Activated effector memory CD4-positive, alpha-beta T cell treated with Interleukin-2 at 50 U/mL for 16 hours (primary cell): Measurements from ENCODE around the gene ZNF442.
A peak's percentile ranks its signal among the peaks of the same experiment; 100 is the strongest.
"Not testable (repeated sequence)": the region's sequence is repeated elsewhere in the genome, so short reads cannot be mapped to it uniquely, and the experiment has no call there.

Experiments used
- DNase-seq: peaks from one replicate; pipeline ENCODE4 v3.0.0-alpha.2; 2020

The ZNF442 gene

GRCh38 chr19:12365236-12366162 is at the start of gene ZNF442:
Gene ZNF442 (minus strand): TSS chr19:12365683. CDS start chr19:12363631, 2,052 bp downstream.
- peak; percentile 64 for DNase-seq

- DNase-seq: no peak
Measured at GRCh38 chr19:12411893-12412292, 46.4 kb upstream of the ZNF442 start.

- peak; percentile 67 for DNase-seq
Measured at GRCh38 chr19:12400633-12401502, 35.4 kb upstream of the ZNF442 start, which contains the start of gene ZNF799. Gene ZNF799 (minus strand): TSS chr19:12401271. CDS start chr19:12401070, 201 bp downstream.

DNA sequence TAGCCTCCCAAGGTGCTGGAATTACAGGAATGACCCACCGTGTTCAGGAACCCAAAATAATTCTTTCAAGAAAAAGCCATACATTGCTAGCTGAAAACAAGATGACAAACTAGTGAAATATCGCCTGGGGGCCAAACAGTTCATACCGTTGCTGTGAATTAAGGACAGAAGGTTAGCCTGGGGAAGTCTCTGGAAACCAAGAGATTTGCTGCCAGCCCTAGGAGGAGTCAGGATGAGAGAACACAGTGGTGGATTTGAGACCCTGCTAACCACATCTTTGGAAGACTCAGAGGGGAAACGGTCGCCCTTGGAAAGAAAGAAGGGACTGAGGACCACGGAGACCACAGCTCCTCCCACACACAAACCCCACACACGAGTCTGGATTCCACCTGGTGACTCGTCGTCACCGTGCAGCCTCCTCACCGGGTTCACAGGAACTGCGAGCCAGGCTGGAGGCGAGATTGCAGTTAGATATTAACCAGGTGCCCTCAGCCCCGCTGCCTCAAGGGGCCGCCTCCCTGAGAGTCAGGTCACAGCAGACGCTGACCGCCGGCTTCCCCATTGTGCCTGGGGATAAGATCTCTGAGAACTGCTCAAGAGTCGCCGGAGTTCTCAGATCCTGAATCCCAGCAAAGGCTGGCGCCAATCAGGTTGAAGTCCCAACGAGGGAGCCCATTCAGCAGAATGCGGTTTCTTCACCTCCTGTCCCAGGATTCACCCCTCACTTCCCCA is 34.6 kb upstream of the ZNF442 start:
- DNase-seq: peak; percentile 0

- DNase-seq: not testable (repeated sequence)
Measured at GRCh38 chr19:12391148-12391547, 25.7 kb upstream of the ZNF442 start.

- DNase-seq: not testable (repeated sequence)
Measured at GRCh38 chr19:12386365-12386764, 20.9 kb upstream of the ZNF442 start.

- DNase-seq: no peak
Measured at GRCh38 chr19:12380444-12380737, 14.9 kb upstream of the ZNF442 start.

DNA sequence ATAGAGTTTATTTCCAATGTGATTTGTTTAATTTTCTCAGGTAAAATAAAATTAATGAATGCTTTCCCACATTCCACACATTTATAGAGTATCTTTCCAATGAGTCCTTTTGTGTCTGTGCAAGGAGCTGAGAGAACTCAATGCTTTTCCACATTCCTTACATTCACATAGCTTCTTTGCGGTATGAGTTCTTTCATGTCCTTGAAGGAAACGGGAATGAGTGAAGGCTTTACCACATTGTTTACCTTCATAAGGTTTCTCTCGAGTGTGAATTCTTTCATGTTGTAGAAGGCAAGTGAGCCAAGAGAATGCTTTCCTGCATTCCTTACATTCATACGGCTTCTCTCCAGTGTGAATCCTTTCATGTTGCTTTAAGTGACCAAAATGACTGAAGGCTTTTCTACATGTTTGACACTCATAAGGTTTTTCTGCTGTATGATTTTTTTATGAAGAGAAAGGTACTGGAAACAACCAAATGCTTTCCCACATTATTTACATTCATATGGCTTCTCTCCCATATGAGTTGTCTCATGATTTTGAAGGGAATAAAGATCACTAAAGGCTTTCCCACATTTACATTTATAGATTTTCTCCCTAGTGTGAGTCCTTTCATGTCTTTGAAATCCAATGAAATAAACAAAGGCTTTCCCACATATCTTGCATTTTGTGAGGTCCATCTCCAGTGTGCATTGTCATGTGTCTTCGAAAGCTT is 14.4 kb upstream of the ZNF442 start:
- no peak for DNase-seq

GRCh38 chr19:12374026-12374425 is 8.5 kb upstream of the ZNF442 start:
- no peak for DNase-seq

DNA sequence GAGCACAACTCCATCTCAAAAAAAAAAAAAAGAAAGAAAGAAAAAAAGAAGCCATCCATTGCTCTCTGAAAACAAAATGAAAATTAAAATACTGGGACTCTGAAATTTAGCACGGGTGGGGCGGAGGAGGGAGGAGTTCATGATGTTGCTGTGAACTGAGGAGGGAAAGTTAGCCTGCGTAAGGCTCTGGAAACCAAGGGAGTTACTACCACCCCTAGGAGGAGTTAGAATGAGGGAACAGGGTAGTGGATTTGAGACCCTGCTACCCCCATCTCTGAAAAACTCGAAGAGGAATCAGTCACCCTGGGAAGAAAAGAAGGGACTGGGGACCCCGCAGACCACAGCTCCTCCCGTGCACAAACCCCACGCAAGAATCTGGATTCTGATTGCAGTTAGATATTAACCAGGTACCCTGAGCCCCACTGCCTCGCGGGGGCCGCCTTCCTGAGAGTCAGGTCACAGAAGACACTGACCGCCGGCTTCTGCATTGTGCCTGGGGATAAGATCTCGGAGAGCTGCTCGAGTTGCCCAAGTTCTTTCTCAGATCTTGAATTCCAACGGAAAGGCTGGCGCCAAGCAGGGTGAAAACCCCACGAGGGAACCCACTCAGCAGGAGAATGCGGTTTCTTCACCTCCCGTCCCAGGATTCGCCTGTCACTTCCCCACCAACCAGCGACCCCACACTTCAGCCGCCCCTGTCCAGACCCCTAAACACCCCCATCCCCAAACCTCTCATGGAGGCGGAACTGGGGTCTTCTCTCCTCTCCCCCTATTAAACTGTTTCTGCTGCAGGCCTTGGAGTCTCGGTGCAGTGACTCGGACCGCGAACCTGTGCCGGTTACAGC is 870 bp downstream of the ZNF442 start:
- no peak for DNase-seq

DNA sequence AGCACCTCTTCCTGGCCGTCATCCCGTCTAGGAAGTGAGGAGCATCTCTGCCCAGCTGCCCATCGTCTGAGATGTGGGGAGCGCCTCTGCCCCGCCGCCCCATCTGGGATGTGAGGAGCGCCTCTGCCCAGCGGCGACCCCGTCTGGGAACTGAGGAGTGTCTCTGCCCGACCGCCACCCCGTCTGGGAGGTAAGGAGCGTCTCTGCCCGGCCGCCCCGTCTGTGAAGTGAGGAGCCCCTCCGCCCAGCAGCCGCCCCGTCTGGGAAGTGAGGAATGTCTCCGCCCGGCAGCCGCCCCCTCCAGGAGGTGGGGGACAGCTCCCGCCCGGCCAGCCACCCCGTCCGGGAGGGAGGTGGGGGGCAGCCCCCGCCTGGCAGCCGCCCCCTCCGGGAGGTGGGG is 3.2 kb downstream of the ZNF442 start:
- not testable (repeated sequence) for DNase-seq

GRCh38 chr19:12353375-12353774 is 12.1 kb downstream of the ZNF442 start:
- DNase-seq: no peak

DNA sequence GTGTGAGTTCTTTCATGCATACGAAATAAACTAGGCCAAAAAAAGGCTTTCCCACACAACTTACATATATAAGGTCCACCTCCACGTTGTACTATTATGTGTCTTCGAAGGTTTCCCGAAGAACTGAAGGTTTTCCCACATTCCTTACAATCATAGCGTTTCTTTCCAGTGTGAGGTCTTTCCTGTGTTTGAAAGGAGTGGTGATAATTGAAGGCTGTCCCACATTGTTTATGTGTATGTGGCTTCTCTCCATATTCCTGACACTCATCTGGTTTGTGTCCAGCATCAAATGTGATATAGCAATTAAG is 14.6 kb downstream of the ZNF442 start:
- DNase-seq: no peak

GRCh38 chr19:12350185-12350889 is 15.1 kb downstream of the ZNF442 start:
- DNase-seq: no peak

DNA sequence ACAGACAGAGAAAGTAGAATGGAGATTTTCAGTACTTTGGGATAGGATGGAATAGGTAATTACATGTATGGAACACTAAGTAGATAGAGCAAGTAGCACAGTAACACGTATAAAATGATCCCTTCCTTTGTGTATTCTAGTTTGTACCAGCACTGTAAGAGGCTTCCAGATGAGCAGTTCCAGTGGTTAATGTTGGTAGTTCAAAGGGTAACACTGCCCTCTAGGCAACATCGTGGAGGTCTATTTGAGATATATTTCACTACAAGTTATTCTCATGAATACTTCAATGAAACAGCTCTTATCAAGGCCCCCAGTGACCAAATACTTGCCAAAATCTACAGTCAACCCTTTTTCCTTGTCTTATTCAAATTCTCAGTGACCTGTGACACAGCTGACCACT is 18.6 kb downstream of the ZNF442 start:
- no peak for DNase-seq

DNA sequence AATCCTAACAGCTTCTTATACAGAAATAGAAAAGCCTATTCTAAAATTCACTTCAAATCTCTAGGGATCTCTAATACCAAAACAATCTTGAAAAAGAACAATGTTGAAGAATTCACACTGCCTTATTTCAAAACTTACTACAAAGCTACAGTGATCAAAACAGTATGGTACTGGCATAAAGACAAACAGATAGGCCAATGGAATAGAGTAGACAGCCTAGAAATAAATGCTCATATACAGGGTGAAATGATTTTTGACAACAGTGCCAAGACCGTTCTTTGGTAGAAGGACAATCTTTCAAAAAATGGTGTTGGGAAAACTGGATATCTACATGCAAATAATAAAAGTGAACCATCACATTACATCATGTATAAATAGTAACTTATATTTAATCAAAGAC is 20.3 kb downstream of the ZNF442 start:
- no peak for DNase-seq

GRCh38 chr19:12333162-12334159 is 32.0 kb downstream of the ZNF442 start, which contains the start of gene ZNF563:
Gene ZNF563 (minus strand): TSS chr19:12333633. CDS start chr19:12333482, 151 bp downstream.
- peak; percentile 98 for DNase-seq

DNA sequence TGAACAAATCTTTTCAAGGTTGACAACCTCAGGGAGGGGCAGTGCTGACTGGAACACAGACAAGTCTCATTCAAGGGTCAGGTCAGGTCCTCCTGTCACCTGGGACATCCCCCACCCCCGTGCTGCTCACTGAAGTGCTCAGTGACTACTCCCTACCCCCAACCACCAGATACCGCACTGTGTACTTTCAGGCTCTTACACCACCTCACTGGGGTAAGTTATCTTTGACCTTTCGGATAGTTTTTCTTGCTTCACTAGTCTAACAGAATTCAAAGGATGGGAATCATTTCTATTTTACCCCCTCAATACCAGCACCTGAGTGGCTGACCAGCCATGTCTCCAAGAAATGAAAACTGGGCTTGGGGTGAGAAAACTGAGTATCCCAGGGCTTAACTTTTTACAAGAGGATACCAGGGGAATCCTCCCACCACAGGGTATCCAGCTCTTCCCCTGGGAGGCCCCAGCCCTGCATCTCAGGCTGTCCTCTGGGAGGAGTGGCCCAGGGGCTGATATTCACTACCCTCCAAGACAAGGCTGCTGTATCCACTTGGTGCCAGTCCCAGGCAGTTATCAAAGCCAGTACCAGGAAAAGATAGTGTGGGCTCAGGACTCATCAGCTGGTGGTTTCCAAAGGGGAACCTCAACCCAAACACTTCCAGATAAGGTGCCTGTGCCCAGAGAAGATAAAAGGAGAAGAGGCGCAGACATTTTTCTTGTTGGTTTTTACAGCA is 34.1 kb downstream of the ZNF442 start:
- peak; percentile 1 for DNase-seq

- DNase-seq: no peak
Measured at GRCh38 chr19:12330340-12330739, 35.1 kb downstream of the ZNF442 start.
